Endometrial microvascular endothelial cells (primary cell): ENCODE results near the gene ZNF326. TPM values are rescaled to one million over a fixed set of nuclear protein-coding genes. Genes with fewer than 3 reads are reported as not detected.
"Not testable (repeated sequence)": the region's sequence is repeated elsewhere in the genome, so short reads cannot be mapped to it uniquely, and the experiment has no call there.

ENCODE experiments used
- in situ Hi-C: cut with HindIII; loops from 2 replicates; pipeline ENCODE4 v1.10.0; 2017; ENCODE audit warnings: low sequenced_read_pairs, low pct_unique_long_range_greater_than_20kb; ENCODE audit errors: inconsistent ontology term
- total RNA-seq: library from RNA; depleted of rRNA; stranded (reverse); fragments of >200 nt; gene quantifications from one replicate; pipeline ENCODE4 v1.2.3, GENCODE V29; 2015; ENCODE audit errors: inconsistent ontology term

ZNF326 gene
- total RNA-seq, 1 donor from 2014 or later: 5.5 TPM

DNA sequence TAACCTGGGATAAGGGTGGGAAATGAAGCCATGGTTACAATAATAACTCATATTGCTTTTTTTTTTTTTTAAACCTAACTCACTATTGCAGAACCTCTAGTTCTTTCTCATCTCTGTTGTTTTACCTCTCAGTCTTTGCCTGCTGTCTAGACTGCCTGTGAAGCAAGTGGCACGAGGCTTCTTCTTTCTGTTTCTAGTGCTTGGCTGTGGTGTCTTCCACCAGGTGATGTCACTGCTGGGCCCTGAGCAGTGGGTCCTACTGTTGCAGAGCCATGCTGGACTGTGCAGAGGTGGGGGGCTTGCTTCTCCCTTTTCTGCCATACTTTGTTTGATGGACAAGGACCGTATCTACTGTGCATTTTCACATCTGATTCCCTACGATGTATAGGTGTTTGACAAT lies 51.7 kb downstream of the ZNF326 start:
- in situ Hi-C loops: no loop called here

GRCh38 chr1:90048043-90048442 lies 53.1 kb downstream of the ZNF326 start:
- in situ Hi-C loops: no loop called here

DNA sequence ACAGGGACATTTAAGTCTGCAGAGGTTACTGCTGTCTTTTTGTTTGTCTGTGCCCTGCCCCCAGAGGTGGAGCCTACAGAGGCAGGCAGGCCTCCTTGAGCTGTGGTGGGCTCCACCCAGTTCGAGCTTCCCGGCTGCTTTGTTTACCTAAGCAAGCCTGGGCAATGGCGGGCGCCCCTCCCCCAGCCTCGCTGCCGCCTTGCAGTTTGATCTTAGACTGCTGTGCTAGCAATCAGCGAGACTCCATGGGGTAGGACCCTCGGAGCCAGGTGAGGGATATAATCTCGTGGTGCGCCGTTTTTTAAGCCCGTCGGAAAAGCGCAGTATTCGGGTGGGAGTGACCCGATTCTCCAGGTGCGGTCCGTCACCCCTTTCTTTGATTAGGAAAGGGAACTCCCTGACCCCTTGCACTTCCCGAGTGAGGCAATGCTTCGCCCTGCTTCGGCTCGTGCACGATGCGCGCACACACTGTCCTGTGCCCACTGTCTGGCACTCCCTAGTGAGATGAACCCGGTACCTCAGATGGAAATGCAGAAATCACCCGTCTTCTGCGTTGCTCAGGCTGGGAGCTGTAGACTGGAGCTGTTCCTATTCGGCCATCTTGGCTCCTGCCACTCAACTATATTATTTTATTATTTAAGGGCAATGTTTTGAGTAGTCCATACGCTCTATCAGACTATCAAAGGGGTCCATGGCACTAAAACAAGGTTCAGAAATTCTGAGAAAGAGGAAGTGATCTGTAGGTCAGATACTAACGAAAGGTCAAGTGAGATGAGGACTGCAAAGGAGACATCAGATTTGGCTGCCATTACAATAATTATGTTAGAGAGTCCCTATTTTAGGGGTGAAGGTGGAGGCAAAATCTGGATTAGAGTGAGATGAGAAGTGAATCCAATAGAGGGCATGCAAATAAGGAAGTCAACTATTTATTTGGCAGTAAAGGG lies 68.1 kb downstream of the ZNF326 start:
- in situ Hi-C loops: not testable (repeated sequence)

- in situ Hi-C loops: not testable (repeated sequence)
Observed at GRCh38 chr1:90064109-90064508, 69.2 kb downstream of the ZNF326 start.

DNA sequence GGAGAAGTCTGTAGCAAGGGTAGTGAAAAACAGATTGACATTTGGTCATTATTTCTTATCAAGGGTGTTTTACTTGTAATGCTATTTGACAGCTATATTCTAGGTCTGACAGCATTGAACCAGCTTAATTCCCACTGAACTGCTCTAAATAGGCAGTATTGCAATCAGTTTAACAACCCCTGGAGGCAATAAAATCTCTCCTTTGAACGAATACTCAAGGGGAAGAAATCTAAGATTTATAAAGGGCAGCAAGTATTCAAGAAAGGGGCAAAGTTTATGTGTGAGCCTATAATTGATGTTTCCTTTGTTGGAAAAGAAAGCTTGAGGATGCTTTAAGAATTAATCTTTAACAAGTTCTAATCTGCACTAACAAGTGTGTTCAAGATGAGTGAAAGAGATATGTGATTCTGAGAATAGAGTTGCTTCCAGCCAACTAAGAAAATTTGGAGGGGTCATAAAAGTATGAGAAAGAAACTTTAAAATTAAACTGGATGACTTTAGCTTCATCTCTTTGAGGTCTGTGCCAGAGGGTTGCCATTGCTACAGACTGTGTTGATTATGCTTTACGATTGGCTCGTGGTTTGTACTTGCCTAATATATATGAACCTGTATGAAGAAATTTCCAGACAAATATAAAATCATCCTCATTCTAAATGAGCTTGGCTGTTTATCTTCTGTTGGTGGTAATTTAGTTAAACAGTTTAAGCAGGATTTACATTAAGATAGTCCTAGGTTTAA lies 72.5 kb downstream of the ZNF326 start:
- in situ Hi-C loops: no loop called here

GRCh38 chr1:90068611-90069280 lies 73.8 kb downstream of the ZNF326 start:
- in situ Hi-C loops: no loop called here

DNA sequence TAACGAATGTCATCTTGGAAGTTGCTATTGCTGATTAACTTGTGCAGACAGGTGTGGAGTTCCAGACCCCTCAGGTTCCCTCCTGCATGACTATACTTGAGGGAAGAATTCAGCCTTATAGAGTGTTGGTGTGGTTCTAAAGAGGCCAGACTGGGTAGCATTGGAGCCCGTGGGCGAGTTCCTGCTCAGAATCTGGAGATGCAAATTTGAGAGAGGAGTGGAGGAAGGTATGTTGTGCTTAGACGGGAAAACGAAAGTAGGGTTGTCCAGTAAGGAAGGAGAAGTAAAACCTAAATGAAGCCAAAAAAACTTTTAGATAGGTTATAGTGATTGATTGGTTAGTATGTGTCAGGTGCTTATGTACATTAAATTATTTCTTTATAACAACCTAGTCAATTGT lies 79.2 kb downstream of the ZNF326 start:
- in situ Hi-C loops: no loop called here

- in situ Hi-C loops: no loop called here
Observed at GRCh38 chr1:90074566-90074965, 79.7 kb downstream of the ZNF326 start.

GRCh38 chr1:90074970-90075391 lies 80.1 kb downstream of the ZNF326 start:
- in situ Hi-C loops: no loop called here

DNA sequence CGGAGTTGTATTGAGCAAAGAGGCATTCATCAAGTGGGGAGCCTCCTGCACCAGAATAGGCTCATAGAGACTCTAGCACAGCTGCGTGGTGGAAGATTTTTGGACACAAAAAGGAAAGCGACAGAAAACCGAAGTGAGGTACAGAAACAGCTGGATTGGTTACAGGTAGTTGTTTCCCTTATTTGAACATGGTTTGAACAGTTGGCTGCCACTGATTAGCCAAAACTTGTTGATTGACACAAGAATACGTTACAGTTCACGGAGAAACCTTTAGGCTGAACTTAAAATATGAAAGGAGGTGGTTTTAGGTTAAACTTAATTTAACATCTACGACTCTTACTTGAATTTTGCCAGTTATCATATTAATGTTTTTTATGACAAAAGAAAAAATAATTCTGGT lies 89.1 kb downstream of the ZNF326 start:
- in situ Hi-C loops: no loop called here

Other genes with a start within 250 kb of the ZNF326 start
- 28.3 TPM for gene LRRC8D, start 174.1 kb upstream of the ZNF326 start, total RNA-seq